PC-9 (cell line): ENCODE data around the gene GPR22. TPM values are rescaled to one million over a fixed set of nuclear protein-coding genes. Genes with fewer than 3 reads are reported as not detected.

Source experiments
- BruUV-seq: library from RNA; stranded (reverse); fragments of 400-500 nt; replicated peaks from 2 replicates; lab custom pipeline; 2021; lab: Mats Ljungman, UMichigan
- CTCF ChIA-PET: fragments of 300-600 bp; sonication (Branson Sonifier 250); formaldehyde crosslinking; loops from one replicate; lab custom pipeline; 2022; ENCODE audit warnings: antibody characterized with exemption; lab: Charles Lee
- POLR2A ChIA-PET: fragments of 300-600 bp; sonication (Branson Sonifier 250); formaldehyde crosslinking; loops from one replicate; lab custom pipeline; 2022; ENCODE audit warnings: antibody characterized with exemption; ENCODE audit not compliant: unreplicated experiment; lab: Charles Lee
- DNase-seq, 2 experiments: peaks; one replicate each; pipeline versions ENCODE4 v3.0.0 to v3.0.0-alpha.2; 2015 to 2022; ENCODE audit warnings: mixed read lengths in 1 of 2
- H2AFZ ChIP-seq: fragments of 200-600 bp; sonication (generic); 2 replicates; pipeline ENCODE4 v1.8.1; 2017; ENCODE audit warnings: antibody characterized with exemption
- H3F3A ChIP-seq: fragments of 200-600 bp; sonication (generic); 2 replicates; pipeline ENCODE4 v1.8.1; 2017; ENCODE audit warnings: antibody characterized with exemption, mild to moderate bottlenecking, low read depth; ENCODE audit not compliant: insufficient read depth
- H3K27ac ChIP-seq: fragments of 200-600 bp; sonication (generic); 2 replicates; pipeline ENCODE4 v1.6.1; 2016; ENCODE audit warnings: mixed run types
- H3K27me3 ChIP-seq: fragments of 200-600 bp; sonication (generic); 2 replicates; pipeline ENCODE4 v1.6.1; 2016; ENCODE audit warnings: low read depth, mixed run types; ENCODE audit not compliant: insufficient read depth
- H3K36me3 ChIP-seq: fragments of 200-600 bp; sonication (generic); 2 replicates; pipeline ENCODE4 v1.6.1; 2016; ENCODE audit warnings: low read depth, mixed run types
- H3K4me1 ChIP-seq: fragments of 200-600 bp; sonication (generic); replicated peaks from 2 replicates; pipeline ENCODE4 v1.6.1; 2016; ENCODE audit warnings: mixed run types; ENCODE audit not compliant: insufficient read depth
- H3K4me2 ChIP-seq: fragments of 200-600 bp; sonication (generic); 2 replicates; pipeline ENCODE4 v1.6.1; 2017; ENCODE audit warnings: mixed run types
- H3K4me3 ChIP-seq: fragments of 200-600 bp; sonication (generic); 2 replicates; pipeline ENCODE4 v1.6.1; 2016; ENCODE audit warnings: mixed run types
- H3K79me2 ChIP-seq: fragments of 200-600 bp; sonication (generic); 2 replicates; pipeline ENCODE4 v1.6.1; 2017; ENCODE audit warnings: low read depth, mixed run types
- H3K9me2 ChIP-seq: fragments of 200-600 bp; sonication (generic); 2 replicates; pipeline ENCODE4 v1.8.1; 2017; ENCODE audit warnings: mild to moderate bottlenecking; ENCODE audit not compliant: insufficient read depth
- H3K9me3 ChIP-seq: fragments of 200-600 bp; sonication (generic); 2 replicates; pipeline ENCODE4 v1.8.1; 2016; ENCODE audit warnings: low read depth; ENCODE audit not compliant: insufficient read depth
- H4K20me1 ChIP-seq: fragments of 200-600 bp; sonication (generic); 2 replicates; pipeline ENCODE4 v1.8.1; 2017; ENCODE audit not compliant: insufficient read depth
- EZH2 ChIP-seq: fragments of 200-600 bp; sonication (generic); IDR thresholded peaks from 2 replicates; pipeline ENCODE4 v1.8.0; 2017; ENCODE audit warnings: antibody characterized with exemption, low read depth
- intact Hi-C: fragments of 100-400 bp; cut with micrococcal nuclease; formaldehyde crosslinking; loops from one replicate; pipeline ENCODE4 v1.10.0; 2022; ENCODE audit not compliant: unreplicated experiment
- total RNA-seq: library from RNA; stranded (reverse); gene quantifications from 2 replicates; pipeline ENCODE4 v1.2.3, GENCODE V29; 2021
- TF ChIP-seq, protein P1 (sequence below): fragments of 200-600 bp; sonication (generic); conservative IDR thresholded peaks from 2 replicates; pipeline ENCODE4 v1.6.1; 2017; ENCODE audit warnings: mixed run types, antibody characterized with exemption, mild to moderate bottlenecking, moderate library complexity

GPR22 gene
- total RNA-seq, 1 experiment from 2014 or later: not detected

DNA sequence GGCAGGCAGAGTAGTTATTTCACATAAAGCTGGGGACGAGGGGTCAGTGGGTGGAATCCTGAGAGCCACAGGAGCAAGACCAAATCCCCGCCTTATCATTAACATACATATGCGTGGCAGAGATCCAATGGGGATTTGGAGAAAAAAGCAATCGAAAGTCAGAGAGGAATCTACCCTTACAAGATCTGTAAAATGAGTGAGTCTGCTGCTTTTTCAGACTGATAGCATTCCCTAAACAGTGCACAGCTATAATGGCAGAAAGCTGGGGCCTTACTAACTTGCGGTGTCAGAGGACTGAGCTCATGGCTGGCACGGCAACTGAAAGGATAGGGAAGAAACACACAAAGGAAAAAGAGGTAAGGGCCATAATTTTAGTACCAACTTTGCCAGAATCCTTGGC, 25.0 kb downstream of the GPR22 start:
- H3F3A ChIP-seq: no peaks in the 10 kb centered on the region; the same call in 1 of the 2 replicates
- no peak overlapping the region for H2AFZ ChIP-seq
- H3K9me2 ChIP-seq: 0 out of 2 replicates have a peak, but pooled peaks cover 5% of the 10 kb centered on the region
- no peaks in the 10 kb centered on the region for H3K27me3 ChIP-seq
- H3K4me3 ChIP-seq: no peak overlapping the region
- H4K20me1 ChIP-seq: 0 out of 2 replicates have a peak, but pooled peaks cover 3% of the 10 kb centered on the region
- intact Hi-C loops: no loop called here
- H3K79me2 ChIP-seq: peaks cover 30% of the 10 kb centered on the region
- BruUV-seq: no TSS peak
- ChIA-PET POLR2A (interaction anchor here (0.6 kb wide), 1 partner anchor 202 kb away, joined by 6 read pairs; no protein-coding TSS in a partner anchor), CTCF (interaction anchor here (0.5 kb wide), 1 partner anchor 1657 kb away, joined by 6 read pairs; no protein-coding TSS in a partner anchor)
- no peaks in the 10 kb centered on the region for H3K9me3 ChIP-seq
- peak overlapping the region; percentile 26; the same call in 1 of the 2 replicates for H3K27ac ChIP-seq
- TF ChIP-seq, protein P1, sequence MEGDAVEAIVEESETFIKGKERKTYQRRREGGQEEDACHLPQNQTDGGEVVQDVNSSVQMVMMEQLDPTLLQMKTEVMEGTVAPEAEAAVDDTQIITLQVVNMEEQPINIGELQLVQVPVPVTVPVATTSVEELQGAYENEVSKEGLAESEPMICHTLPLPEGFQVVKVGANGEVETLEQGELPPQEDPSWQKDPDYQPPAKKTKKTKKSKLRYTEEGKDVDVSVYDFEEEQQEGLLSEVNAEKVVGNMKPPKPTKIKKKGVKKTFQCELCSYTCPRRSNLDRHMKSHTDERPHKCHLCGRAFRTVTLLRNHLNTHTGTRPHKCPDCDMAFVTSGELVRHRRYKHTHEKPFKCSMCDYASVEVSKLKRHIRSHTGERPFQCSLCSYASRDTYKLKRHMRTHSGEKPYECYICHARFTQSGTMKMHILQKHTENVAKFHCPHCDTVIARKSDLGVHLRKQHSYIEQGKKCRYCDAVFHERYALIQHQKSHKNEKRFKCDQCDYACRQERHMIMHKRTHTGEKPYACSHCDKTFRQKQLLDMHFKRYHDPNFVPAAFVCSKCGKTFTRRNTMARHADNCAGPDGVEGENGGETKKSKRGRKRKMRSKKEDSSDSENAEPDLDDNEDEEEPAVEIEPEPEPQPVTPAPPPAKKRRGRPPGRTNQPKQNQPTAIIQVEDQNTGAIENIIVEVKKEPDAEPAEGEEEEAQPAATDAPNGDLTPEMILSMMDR: no peak
- no peak for TF ChIP-seq EZH2
- H3K4me1 ChIP-seq: peaks cover 18% of the 10 kb centered on the region
- DNase-seq: no peak
- H3K4me2 ChIP-seq: peak overlapping the region; percentile 47
- no peaks in the 10 kb centered on the region for H3K36me3 ChIP-seq

DNA sequence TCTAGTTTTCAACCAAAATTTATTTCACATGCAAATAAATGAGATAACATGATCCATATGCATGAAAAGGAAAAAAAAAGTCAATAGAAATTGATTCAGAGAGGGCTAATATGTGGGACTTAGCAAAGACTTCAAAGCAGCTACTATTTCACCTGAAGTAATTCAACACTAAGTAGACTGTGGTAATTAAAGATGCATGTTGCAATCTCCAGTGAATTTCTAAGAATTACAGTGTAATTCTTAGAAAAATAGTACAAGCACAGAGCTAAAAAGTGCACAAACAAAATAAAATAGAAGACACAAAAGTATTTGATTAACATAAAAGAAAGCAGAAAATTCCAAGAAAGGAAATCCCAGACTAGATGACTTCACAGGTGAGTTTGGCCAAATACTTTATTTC, 25.7 kb downstream of the GPR22 start:
- Histone ChIP-seq H3K27me3 (no peaks in the 10 kb centered on the region), H4K20me1 (0 out of 2 replicates have a peak, but pooled peaks cover 3% of the 10 kb centered on the region), H3K36me3 (no peaks in the 10 kb centered on the region), H3K9me2 (0 out of 2 replicates have a peak, but pooled peaks cover 5% of the 10 kb centered on the region), H3K4me2 (no peak overlapping the region), H3K4me3 (no peak overlapping the region), H3K79me2 (peaks cover 30% of the 10 kb centered on the region), H3F3A (no peaks in the 10 kb centered on the region; the same call in 1 of the 2 replicates), H2AFZ (no peak overlapping the region), H3K4me1 (peaks cover 18% of the 10 kb centered on the region), H3K27ac (no peak overlapping the region), H3K9me3 (no peaks in the 10 kb centered on the region)
- ChIA-PET POLR2A (no interaction called here), CTCF (interaction anchor here (0.5 kb wide), 1 partner anchor 1657 kb away, joined by 6 read pairs; no protein-coding TSS in a partner anchor)
- no peak for DNase-seq
- TF ChIP-seq EZH2: no peak
- TF ChIP-seq, protein P1: no peak
- intact Hi-C loops: no loop called here
- no TSS peak for BruUV-seq

DNA sequence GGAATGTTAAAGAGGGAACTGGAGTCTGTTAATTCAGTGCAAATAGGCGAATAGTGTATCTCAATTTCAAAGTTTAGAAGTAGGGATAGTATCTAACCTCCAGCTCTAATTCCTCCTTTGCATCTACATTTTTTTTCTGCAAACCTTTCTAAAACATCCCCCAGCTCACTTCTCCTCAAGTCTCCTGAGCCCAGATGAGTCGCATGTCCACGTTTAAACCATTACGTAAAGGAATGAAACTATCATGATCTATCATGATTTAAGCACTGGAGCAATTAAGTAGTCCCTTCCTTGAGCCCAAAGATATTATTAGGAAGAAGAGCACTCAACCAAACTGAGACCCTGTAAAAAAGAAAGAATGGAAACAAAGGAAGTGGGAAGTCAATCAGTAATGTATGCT, 29.9 kb downstream of the GPR22 start:
- H3K36me3 ChIP-seq: no peaks in the 10 kb centered on the region
- CTCF ChIA-PET: interaction anchor here (0.7 kb wide), 1 partner anchor 350 kb away, joined by 3 read pairs; no protein-coding TSS in a partner anchor
- H4K20me1 ChIP-seq: no peaks in the 10 kb centered on the region
- no peaks in the 10 kb centered on the region for H3K9me3 ChIP-seq
- H2AFZ ChIP-seq: no peak overlapping the region
- peaks cover 1% of the 10 kb centered on the region; the same call in 1 of the 2 replicates for H3F3A ChIP-seq
- H3K4me1 ChIP-seq: peaks cover 15% of the 10 kb centered on the region
- POLR2A ChIA-PET: no interaction called here
- no TSS peak for BruUV-seq
- 0 out of 2 replicates have a peak, but pooled peaks cover 5% of the 10 kb centered on the region for H3K9me2 ChIP-seq
- TF ChIP-seq, protein P1: no peak
- no peak for TF ChIP-seq EZH2
- no peak overlapping the region for H3K4me3 ChIP-seq
- no peak overlapping the region for H3K4me2 ChIP-seq
- DNase-seq: no peak
- H3K27me3 ChIP-seq: no peaks in the 10 kb centered on the region
- H3K79me2 ChIP-seq: peaks cover 28% of the 10 kb centered on the region; the same call in 1 of the 2 replicates
- intact Hi-C loops: no loop called here
- no peak overlapping the region for H3K27ac ChIP-seq
